Ureter (tissue), 1 donor: ENCODE results near the gene ADAMTS6. TPM values are rescaled to one million over a fixed set of nuclear protein-coding genes. Genes with fewer than 3 reads are reported as not detected.

Source experiments
- DNase-seq: peaks from one replicate; pipeline ENCODE4 v3.0.0-alpha.2; 2020; ENCODE audit warnings: low spot score
- total RNA-seq: library from RNA; stranded (reverse); gene quantifications from one replicate; pipeline ENCODE4 v1.2.4, GENCODE V29; 2023
- donor health status: DM: yes; HTN: yes; CAD: no.

Gene ADAMTS6
- total RNA-seq, 1 donor from 2014 or later, result 2.6 TPM

GRCh38 chr5:65475336-65475735 is 6.4 kb downstream of the ADAMTS6 start:
- DNase-seq, result no peak

GRCh38 chr5:65474130-65474711 is 7.5 kb downstream of the ADAMTS6 start:
- no peak for DNase-seq

- no peak for DNase-seq
Measured at GRCh38 chr5:65468633-65469032, 13.1 kb downstream of the ADAMTS6 start.

- DNase-seq, result no peak
Measured at GRCh38 chr5:65462139-65462705, 19.5 kb downstream of the ADAMTS6 start.

- DNase-seq, result no peak
Measured at GRCh38 chr5:65461490-65461889, 20.2 kb downstream of the ADAMTS6 start.

GRCh38 chr5:65459995-65460394 is 21.7 kb downstream of the ADAMTS6 start:
- no peak for DNase-seq

- DNase-seq, result no peak
Measured at GRCh38 chr5:65455064-65455463, 26.7 kb downstream of the ADAMTS6 start.

GRCh38 chr5:65451436-65451835 is 30.3 kb downstream of the ADAMTS6 start:
- DNase-seq, result no peak

- DNase-seq, result no peak
Measured at GRCh38 chr5:65446682-65447081, 35.0 kb downstream of the ADAMTS6 start.

- DNase-seq, result no peak
Measured at GRCh38 chr5:65441800-65442199, 39.9 kb downstream of the ADAMTS6 start.

GRCh38 chr5:65440456-65440855 is 41.3 kb downstream of the ADAMTS6 start:
- no peak for DNase-seq

- no peak for DNase-seq
Measured at GRCh38 chr5:65434122-65434521, 47.6 kb downstream of the ADAMTS6 start.

- DNase-seq, result no peak
Measured at GRCh38 chr5:65426656-65427055, 55.1 kb downstream of the ADAMTS6 start.

GRCh38 chr5:65423623-65424022 is 58.1 kb downstream of the ADAMTS6 start:
- DNase-seq, result no peak

- DNase-seq, result no peak
Measured at GRCh38 chr5:65418661-65419060, 63.1 kb downstream of the ADAMTS6 start.

GRCh38 chr5:65413822-65414221 is 67.9 kb downstream of the ADAMTS6 start:
- no peak for DNase-seq

- no peak for DNase-seq
Measured at GRCh38 chr5:65412842-65413241, 68.9 kb downstream of the ADAMTS6 start.

GRCh38 chr5:65411356-65411755 is 70.4 kb downstream of the ADAMTS6 start:
- no peak for DNase-seq

- no peak for DNase-seq
Measured at GRCh38 chr5:65395526-65396155, 86.1 kb downstream of the ADAMTS6 start.

- no peak for DNase-seq
Measured at GRCh38 chr5:65394087-65394486, 87.6 kb downstream of the ADAMTS6 start.

GRCh38 chr5:65391591-65391990 is 90.1 kb downstream of the ADAMTS6 start:
- DNase-seq, result no peak

GRCh38 chr5:65390208-65390607 is 91.5 kb downstream of the ADAMTS6 start:
- DNase-seq, result no peak

GRCh38 chr5:65383859-65384258 is 97.9 kb downstream of the ADAMTS6 start:
- DNase-seq, result no peak

- no peak for DNase-seq
Measured at GRCh38 chr5:65382582-65382981, 99.1 kb downstream of the ADAMTS6 start.
